Lower lobe of right lung (tissue), 2 donors: Measurements from ENCODE around the gene RMDN3. TPM values are rescaled to one million over a fixed set of nuclear protein-coding genes. Genes with fewer than 3 reads are reported as not detected.

Source experiments
- ATAC-seq, 2 donors: fragments of 200-7000 bp; cut with Tn5 transposase; one replicate each; pipeline ENCODE4 v1.9.1; 2020 to 2022; ENCODE audit warnings: mild to moderate bottlenecking in 2 of 2, moderate library complexity in 2 of 2
- DNase-seq: peaks from one replicate; pipeline ENCODE4 v3.0.0-alpha.2; 2020
- H3K27ac ChIP-seq: fragments of 200-600 bp; one replicate; pipeline ENCODE4 v1.8.0; 2022
- H3K27me3 ChIP-seq: fragments of 200-600 bp; one replicate; pipeline ENCODE4 v1.8.0; 2022; ENCODE audit warnings: low read depth
- H3K36me3 ChIP-seq: fragments of 200-600 bp; one replicate; pipeline ENCODE4 v1.8.0; 2022; ENCODE audit warnings: mild to moderate bottlenecking
- H3K4me1 ChIP-seq: fragments of 200-600 bp; one replicate; pipeline ENCODE4 v1.8.0; 2022
- H3K4me3 ChIP-seq: fragments of 200-600 bp; one replicate; pipeline ENCODE4 v1.8.0; 2022; ENCODE audit warnings: mild to moderate bottlenecking
- H3K9me3 ChIP-seq: fragments of 200-600 bp; one replicate; pipeline ENCODE4 v1.8.0; 2022
- CTCF ChIP-seq: fragments of 200-600 bp; IDR thresholded peaks from one replicate; pipeline ENCODE4 v1.8.0; 2022; ENCODE audit warnings: antibody characterized with exemption, mild to moderate bottlenecking
- intact Hi-C: fragments of 100-400 bp; cut with DNase I; formaldehyde crosslinking; loops from one replicate; pipeline ENCODE4 v1.11.0; 2022
- total RNA-seq: library from RNA; stranded (reverse); fragmentation: NEBNext Ultra II Directional; extraction: Animal tissue kit (Norgen Biotek cat#: 25700); gene quantifications from one replicate; pipeline ENCODE4 v1.2.1, GENCODE V29; 2021
- donor health status: DM: no; HTN: yes; CAD: no; lungs with severe emphysema.

The RMDN3 gene
- total RNA-seq, 1 donor from 2014 or later = 101 TPM

GRCh38 chr15:40763801-40764628 lies 9.0 kb upstream of the RMDN3 start, which contains the start of gene GCHFR:
Gene GCHFR (plus strand): TSS chr15:40764068. CDS start chr15:40764181, 113 bp downstream.
- no peaks in the 10 kb centered on the region for H3K27me3 ChIP-seq
- H3K9me3 ChIP-seq = no peaks in the 10 kb centered on the region
- peak; percentile 58 for TF ChIP-seq CTCF
- intact Hi-C loops = no loop called here
- DNase-seq (peak; percentile 89), ATAC-seq (peak; percentile 85 to 89)
- H3K4me3 ChIP-seq = peak within 1 kb of the TSS; percentile 75
- peaks cover 53% of the 10 kb centered on the region for H3K4me1 ChIP-seq
- H3K36me3 ChIP-seq = peaks cover 30% of the 10 kb centered on the region
- H3K27ac ChIP-seq = peak within 1 kb of the TSS; percentile 89

GRCh38 chr15:40762919-40763800 lies 8.1 kb upstream of the RMDN3 start:
- peak; percentile 85 for DNase-seq
- no peak for TF ChIP-seq CTCF
- intact Hi-C loops = no loop called here
- ATAC-seq = peak; percentile 44 to 47
- Histone ChIP-seq H3K9me3 (no peaks in the 10 kb centered on the region), H3K27ac (peak overlapping the region; percentile 89), H3K36me3 (peaks cover 26% of the 10 kb centered on the region), H3K27me3 (no peaks in the 10 kb centered on the region), H3K4me1 (peaks cover 44% of the 10 kb centered on the region), H3K4me3 (peak overlapping the region; percentile 75)

GRCh38 chr15:40759961-40760360 lies 4.9 kb upstream of the RMDN3 start:
- DNase-seq (no peak), ATAC-seq (no peak)
- peaks cover 25% of the 10 kb centered on the region for H3K4me1 ChIP-seq
- no peak overlapping the region for H3K27ac ChIP-seq
- no peaks in the 10 kb centered on the region for H3K36me3 ChIP-seq
- H3K9me3 ChIP-seq = no peaks in the 10 kb centered on the region
- intact Hi-C loops = no loop called here
- H3K27me3 ChIP-seq = no peaks in the 10 kb centered on the region
- no peak for TF ChIP-seq CTCF
- no peak overlapping the region for H3K4me3 ChIP-seq

- Histone ChIP-seq H3K27ac (no peak overlapping the region), H3K4me1 (peaks cover 19% of the 10 kb centered on the region), H3K27me3 (no peaks in the 10 kb centered on the region), H3K4me3 (no peak overlapping the region), H3K9me3 (no peaks in the 10 kb centered on the region), H3K36me3 (peaks cover 10% of the 10 kb centered on the region)
- DNase-seq (no peak), ATAC-seq (no peak)
- no peak for TF ChIP-seq CTCF
- intact Hi-C loops = no loop called here
Observed at GRCh38 chr15:40756938-40757337, 1.9 kb upstream of the RMDN3 start.

GRCh38 chr15:40755812-40756208 lies 756 bp upstream of the RMDN3 start:
- Histone ChIP-seq H3K4me3 (peak overlapping the region; percentile 95), H3K27me3 (no peaks in the 10 kb centered on the region), H3K36me3 (peaks cover 21% of the 10 kb centered on the region), H3K9me3 (no peaks in the 10 kb centered on the region), H3K27ac (peak overlapping the region; percentile 90), H3K4me1 (peaks cover 19% of the 10 kb centered on the region)
- ATAC-seq = no peak
- DNase-seq = no peak
- intact Hi-C loops = no loop called here
- no peak for TF ChIP-seq CTCF
